GM18517 (cell line): Measurements from ENCODE around the gene PCDHA6.
"Not testable (repeated sequence)": the region's sequence is repeated elsewhere in the genome, so short reads cannot be mapped to it uniquely, and the experiment has no call there.

Experiments
- ATAC-seq: cut with Tn5 transposase; IDR thresholded peaks from one replicate; pipeline ENCODE4 v1.9.1; 2021; ENCODE audit warnings: mild to moderate bottlenecking, moderate library complexity; ENCODE audit not compliant: unreplicated experiment

Gene PCDHA6

GRCh38 chr5:140827704-140828361 is at the start of gene PCDHA6:
TSS of gene PCDHA6 (plus strand) at chr5:140827960. CDS start at chr5:140828092, 132 bp downstream.
- ATAC-seq = no peak

- ATAC-seq = no peak
These were observed 47.2 kb upstream of the PCDHA6 start for GRCh38 chr5:140780512-140780911.

DNA sequence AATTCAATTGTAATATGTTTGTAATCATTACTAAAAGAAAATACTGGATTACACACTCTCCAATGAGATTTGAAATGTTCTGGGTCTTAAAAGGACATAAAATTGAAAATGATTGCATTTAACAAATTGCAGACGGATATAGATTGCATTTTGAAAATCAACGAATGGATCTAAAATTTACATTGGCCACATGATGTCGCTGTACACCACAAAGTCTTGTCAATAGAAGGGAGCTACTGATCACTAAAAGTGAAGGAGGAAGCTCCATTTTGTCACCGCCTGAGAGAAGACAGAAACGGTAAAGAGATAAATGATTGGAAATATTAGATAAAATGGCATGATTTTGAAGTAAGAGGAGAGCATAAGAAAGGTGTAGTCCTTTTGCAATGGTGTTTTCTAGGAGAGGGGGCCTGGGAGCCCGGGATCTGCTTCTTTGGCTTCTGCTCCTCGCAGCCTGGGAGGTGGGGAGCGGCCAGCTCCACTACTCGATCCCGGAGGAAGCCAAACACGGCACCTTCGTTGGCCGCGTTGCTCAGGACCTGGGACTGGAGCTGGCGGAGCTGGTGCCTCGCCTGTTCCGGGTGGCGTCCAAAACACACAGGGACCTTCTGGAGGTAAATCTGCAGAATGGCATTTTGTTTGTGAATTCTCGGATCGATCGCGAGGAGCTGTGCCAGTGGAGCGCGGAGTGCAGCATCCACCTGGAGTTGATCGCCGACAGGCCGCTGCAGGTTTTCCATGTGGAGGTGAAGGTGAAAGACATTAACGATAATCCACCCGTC is 41.7 kb upstream of the PCDHA6 start, which contains the start of gene PCDHA1:
Gene PCDHA1, plus strand, starts transcription at position 236 of the 782 bp plus-strand sequence.
- no peak for ATAC-seq

GRCh38 chr5:140787422-140787821 is 40.3 kb upstream of the PCDHA6 start:
- not testable (repeated sequence) for ATAC-seq

DNA sequence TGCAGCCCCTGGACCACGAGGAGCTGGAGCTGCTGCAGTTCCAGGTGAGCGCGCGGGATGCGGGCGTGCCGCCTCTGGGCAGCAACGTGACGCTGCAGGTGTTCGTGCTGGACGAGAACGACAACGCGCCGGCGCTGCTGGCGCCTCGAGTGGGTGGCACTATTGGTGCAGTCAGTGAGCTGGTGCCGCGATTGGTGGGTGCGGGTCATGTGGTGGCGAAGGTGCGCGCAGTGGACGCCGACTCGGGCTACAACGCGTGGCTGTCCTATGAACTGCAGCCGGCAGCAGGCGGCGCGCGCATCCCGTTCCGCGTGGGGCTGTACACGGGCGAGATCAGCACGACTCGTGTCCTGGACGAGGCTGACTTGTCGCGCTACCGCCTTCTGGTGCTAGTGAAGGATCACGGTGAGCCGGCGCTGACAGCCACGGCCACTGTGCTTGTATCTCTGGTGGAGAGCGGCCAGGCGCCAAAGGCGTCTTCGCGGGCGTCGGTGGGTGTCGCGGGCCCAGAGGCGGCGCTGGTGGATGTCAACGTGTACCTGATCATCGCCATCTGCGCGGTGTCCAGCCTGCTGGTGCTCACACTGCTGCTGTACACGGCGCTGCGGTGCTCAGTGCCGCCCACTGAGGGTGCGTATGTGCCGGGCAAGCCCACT is 39.8 kb upstream of the PCDHA6 start:
- not testable (repeated sequence) for ATAC-seq

DNA sequence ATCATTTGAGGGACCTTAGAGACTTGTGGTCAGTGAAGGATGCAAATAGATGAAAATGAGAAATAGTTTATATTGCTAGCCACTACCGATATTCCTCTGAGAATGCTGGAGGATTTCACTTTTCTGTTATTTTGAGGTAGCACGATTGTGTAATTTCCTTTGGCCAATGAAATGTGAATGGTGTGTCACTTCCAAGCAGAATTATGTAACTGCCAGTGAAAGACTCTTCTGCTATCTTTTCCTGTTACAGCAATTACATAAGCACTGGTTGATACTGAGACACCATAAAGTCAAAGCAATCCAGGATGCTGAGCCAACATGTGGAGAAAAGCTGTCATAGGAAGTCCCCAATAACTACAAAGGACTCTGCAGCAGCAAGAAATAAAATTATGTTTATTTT is 36.7 kb upstream of the PCDHA6 start:
- no peak for ATAC-seq

GRCh38 chr5:140794595-140795258 is 33.0 kb upstream of the PCDHA6 start, which contains the start of gene PCDHA2:
TSS of gene PCDHA2 (plus strand) at chr5:140794852.
- no peak for ATAC-seq

GRCh38 chr5:140795259-140795641 is 32.5 kb upstream of the PCDHA6 start:
- no peak for ATAC-seq

DNA sequence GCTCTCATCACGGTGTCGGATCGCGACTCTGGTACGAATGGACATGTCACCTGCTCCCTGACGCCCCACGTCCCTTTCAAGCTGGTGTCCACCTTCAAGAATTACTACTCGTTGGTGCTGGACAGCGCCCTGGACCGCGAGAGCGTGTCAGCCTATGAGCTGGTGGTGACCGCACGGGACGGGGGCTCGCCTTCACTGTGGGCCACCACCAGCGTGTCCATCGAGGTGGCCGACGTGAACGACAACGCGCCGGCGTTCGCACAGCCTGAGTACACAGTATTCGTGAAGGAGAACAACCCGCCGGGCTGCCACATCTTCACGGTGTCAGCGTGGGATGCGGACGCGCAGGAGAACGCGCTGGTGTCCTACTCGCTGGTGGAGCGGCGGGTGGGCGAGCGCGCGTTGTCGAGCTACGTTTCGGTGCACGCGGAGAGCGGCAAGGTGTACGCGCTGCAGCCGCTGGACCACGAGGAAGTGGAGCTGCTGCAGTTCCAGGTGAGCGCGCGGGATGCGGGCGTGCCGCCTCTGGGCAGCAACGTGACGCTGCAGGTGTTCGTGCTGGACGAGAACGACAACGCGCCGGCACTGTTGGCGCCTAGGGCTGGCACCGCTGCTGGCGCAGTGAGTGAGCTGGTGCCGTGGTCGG is 31.6 kb upstream of the PCDHA6 start:
- not testable (repeated sequence) for ATAC-seq

GRCh38 chr5:140796718-140797095 is 31.1 kb upstream of the PCDHA6 start:
- no peak for ATAC-seq

GRCh38 chr5:140800816-140801493 is 26.8 kb upstream of the PCDHA6 start, which contains the start of gene PCDHA3:
TSS of gene PCDHA3 (plus strand) at chr5:140801057.
- no peak for ATAC-seq

GRCh38 chr5:140801494-140801841 is 26.3 kb upstream of the PCDHA6 start:
- no peak for ATAC-seq

DNA sequence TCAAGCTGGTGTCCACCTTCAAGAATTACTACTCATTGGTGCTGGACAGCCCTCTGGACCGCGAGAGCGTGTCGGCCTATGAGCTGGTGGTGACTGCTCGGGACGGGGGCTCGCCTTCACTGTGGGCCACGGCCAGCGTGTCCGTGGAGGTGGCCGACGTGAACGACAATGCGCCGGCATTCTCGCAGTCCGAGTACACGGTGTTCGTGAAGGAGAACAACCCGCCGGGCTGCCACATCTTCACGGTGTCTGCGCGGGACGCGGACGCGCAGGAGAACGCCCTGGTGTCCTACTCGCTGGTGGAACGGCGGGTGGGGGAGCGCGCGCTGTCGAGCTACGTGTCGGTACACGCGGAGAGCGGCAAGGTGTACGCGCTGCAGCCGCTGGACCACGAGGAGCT is 25.4 kb upstream of the PCDHA6 start:
- not testable (repeated sequence) for ATAC-seq

DNA sequence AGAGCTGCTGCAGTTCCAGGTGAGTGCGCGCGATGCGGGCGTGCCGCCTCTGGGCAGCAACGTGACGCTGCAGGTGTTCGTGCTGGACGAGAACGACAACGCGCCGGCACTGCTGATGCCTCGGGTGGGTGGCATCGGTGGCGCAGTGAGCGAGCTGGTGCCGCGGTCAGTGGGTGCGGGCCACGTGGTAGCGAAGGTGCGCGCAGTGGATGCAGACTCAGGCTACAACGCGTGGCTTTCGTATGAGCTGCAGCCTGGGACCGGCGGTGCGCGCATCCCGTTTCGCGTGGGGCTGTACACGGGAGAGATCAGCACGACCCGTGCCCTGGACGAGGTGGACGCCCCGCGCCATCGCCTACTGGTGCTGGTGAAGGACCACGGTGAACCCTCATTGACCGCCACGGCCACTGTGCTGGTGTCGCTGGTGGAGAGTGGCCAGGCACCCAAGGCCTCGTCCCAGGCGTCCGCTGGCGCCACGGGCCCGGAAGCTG is 24.9 kb upstream of the PCDHA6 start:
- no peak for ATAC-seq

- no peak for ATAC-seq
These were observed 20.7 kb upstream of the PCDHA6 start, which contains the start of gene PCDHA4 for GRCh38 chr5:140806834-140807775. TSS of gene PCDHA4 (plus strand) at chr5:140807068.

DNA sequence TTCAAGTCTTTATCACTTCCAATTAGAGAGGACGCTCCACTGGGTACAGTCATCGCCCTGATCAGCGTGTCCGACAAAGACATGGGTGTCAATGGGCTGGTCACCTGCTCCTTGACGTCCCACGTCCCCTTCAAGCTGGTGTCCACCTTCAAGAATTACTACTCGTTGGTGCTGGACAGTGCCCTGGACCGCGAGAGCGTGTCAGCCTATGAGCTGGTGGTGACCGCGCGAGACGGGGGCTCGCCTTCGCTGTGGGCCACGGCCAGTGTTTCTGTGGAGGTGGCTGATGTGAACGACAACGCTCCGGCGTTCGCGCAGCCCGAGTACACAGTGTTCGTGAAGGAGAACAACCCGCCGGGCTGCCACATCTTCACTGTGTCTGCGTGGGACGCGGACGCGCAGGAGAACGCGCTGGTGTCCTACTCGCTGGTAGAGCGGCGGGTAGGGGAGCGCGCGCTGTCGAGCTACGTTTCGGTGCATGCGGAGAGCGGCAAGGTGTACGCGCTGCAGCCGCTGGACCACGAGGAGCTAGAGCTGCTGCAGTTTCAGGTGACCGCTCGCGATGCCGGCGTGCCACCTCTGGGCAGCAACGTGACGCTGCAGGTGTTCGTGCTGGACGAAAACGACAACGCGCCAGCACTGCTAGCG is 19.4 kb upstream of the PCDHA6 start:
- ATAC-seq = not testable (repeated sequence)

- ATAC-seq = no peak
These were observed 18.9 kb upstream of the PCDHA6 start for GRCh38 chr5:140808889-140809291.
